Left lung (tissue), 10 donors: ENCODE data around the gene BAHCC1. TPM values are rescaled to one million over a fixed set of nuclear protein-coding genes. Genes with fewer than 3 reads are reported as not detected.

Experiments used
- ATAC-seq: fragments of 200-7000 bp; cut with Tn5 transposase; one replicate; pipeline ENCODE4 v1.9.1; 2020; ENCODE audit warnings: moderate library complexity
- DNase-seq, 4 donors: peaks; one replicate each; pipeline ENCODE4 v3.0.0-alpha.2; 2013 to 2020
- H3K27ac ChIP-seq, 2 donors: fragments of 200-600 bp; sonication (generic) in 1 of 2; one replicate each; pipeline versions ENCODE4 v1.5.0 to v1.8.0; 2020 to 2021
- H3K27me3 ChIP-seq, 2 donors: fragments of 200-600 bp; sonication (generic) in 1 of 2; one replicate each; pipeline versions ENCODE4 v1.5.0 to v1.8.0; 2020 to 2021
- H3K36me3 ChIP-seq, 2 donors: fragments of 200-600 bp; sonication (generic) in 1 of 2; one replicate each; pipeline versions ENCODE4 v1.5.0 to v1.8.0; 2020 to 2021
- H3K4me1 ChIP-seq, 2 donors: fragments of 200-600 bp; one replicate each; pipeline ENCODE4 v1.8.0; 2021
- H3K4me3 ChIP-seq, 2 donors: fragments of 200-600 bp; sonication (generic) in 1 of 2; one replicate each; pipeline versions ENCODE4 v1.5.0 to v1.8.0; 2020 to 2021; ENCODE audit warnings: mild to moderate bottlenecking in 1 of 2
- H3K9me3 ChIP-seq, 2 donors: fragments of 200-600 bp; sonication (generic) in 1 of 2; one replicate each; pipeline versions ENCODE4 v1.5.0 to v1.8.0; 2020 to 2021
- CTCF ChIP-seq, 2 donors: fragments of 200-600 bp; sonication (generic) in 1 of 2; IDR thresholded peaks; one replicate each; pipeline versions ENCODE4 v1.5.0 to v1.8.0; 2021; ENCODE audit warnings: antibody characterized with exemption in 2 of 2
- intact Hi-C, 2 donors: fragments of 100-400 bp; cut with DNase I; formaldehyde crosslinking; loops; one replicate each; pipeline versions ENCODE4 v1.11.2 to v1.14.2; 2022
- microRNA-seq, 2 donors: library from miRNA; unstranded; fragments of <30 nt; microRNA quantifications; one replicate each; pipeline ENCODE4, GENCODE V29; 2019
- polyA plus RNA-seq, 6 donors: library from polyadenylated mRNA; unstranded; fragments of 120-200 nt; gene quantifications; one replicate each; pipeline ENCODE4 v1.2.1, GENCODE V29; 2013; ENCODE audit not compliant: insufficient read length in 6 of 6
- total RNA-seq, 2 donors: library from RNA; stranded (reverse); fragmentation: NEBNext Ultra II Directional; extraction: Animal tissue kit (Norgen Biotek cat#: 25700); gene quantifications; one replicate each; pipeline ENCODE4 v1.2.1, GENCODE V29; 2021
- donor health status: DM: no; HTN: yes; CAD: no.
- donor health status: DM: no; HTN: no; CAD: no.

The BAHCC1 gene
- total and polyA plus RNA-seq, 8 donors: 13.6 to 28.5 (median 21.4) TPM

- intact Hi-C loops: no loop called here
- no peaks in the 10 kb centered on the region for H3K9me3 ChIP-seq
- peak overlapping the region; percentile 82 to 91 for H3K4me3 ChIP-seq
- no peak for TF ChIP-seq CTCF (IDR thresholded peaks at IDR 0.05)
- H3K4me1 ChIP-seq: peaks cover 15 to 56% of the 10 kb centered on the region in 2 donors
- H3K27me3 ChIP-seq: peaks cover 0 to 13% of the 10 kb centered on the region in 2 donors
- peak overlapping the region; percentile 99 to 100 for H3K27ac ChIP-seq
- DNase-seq: peak in 1 of 4 donors; percentile 83
- ATAC-seq: no peak
- H3K36me3 ChIP-seq: peaks cover 0 to 18% of the 10 kb centered on the region in 2 donors
Observed at GRCh38 chr17:81515530-81516041, 120.3 kb downstream of the BAHCC1 start.

Small RNA genes lying within 50 kb of the gene (microRNA-seq; reads per million reads assigned to microRNA genes)
- 0.27 to 0.50 reads per million in 2 donors for gene MIR3186
- gene MIR4740: 0 to 0.27 reads per million in 2 donors

Other genes starting within 250 kb of the BAHCC1 start
- gene PVALEF, start 229.9 kb upstream of the BAHCC1 start, total RNA-seq: not detected
- under 1 TPM; 0.11 to 0.74 (median 0.25) TPM for gene PVALEF, start 229.9 kb upstream of the BAHCC1 start, polyA plus RNA-seq
- 10 to 100 TPM; 26.7 to 48.5 TPM for gene AATK, start 229.2 kb upstream of the BAHCC1 start, total RNA-seq
- gene AATK, start 229.2 kb upstream of the BAHCC1 start, polyA plus RNA-seq: 10 to 100 TPM; 13.3 to 26.7 (median 16.7) TPM
- gene CEP131, start 172.5 kb upstream of the BAHCC1 start, total RNA-seq: 1 to 10 TPM; 7.7 to 9.0 TPM
- gene CEP131, start 172.5 kb upstream of the BAHCC1 start, polyA plus RNA-seq: 10 to 100 TPM; 15.7 to 21.0 (median 17.5) TPM
- gene TEPSIN, start 156.4 kb upstream of the BAHCC1 start, total RNA-seq: 10 to 100 TPM; 32.3 to 41.2 TPM
- 10 to 100 TPM; 15.9 to 25.2 (median 18.5) TPM for gene TEPSIN, start 156.4 kb upstream of the BAHCC1 start, polyA plus RNA-seq
- 10 to 100 TPM; 38.3 to 42.2 TPM for gene NDUFAF8, start 156.1 kb upstream of the BAHCC1 start, total RNA-seq
- gene NDUFAF8, start 156.1 kb upstream of the BAHCC1 start, polyA plus RNA-seq: 10 to 100 TPM; 27.5 to 48.0 (median 39.1) TPM
- gene SLC38A10, start 100.2 kb upstream of the BAHCC1 start, total RNA-seq: 100 to 1,000 TPM in 1 of 2 donors, 10 to 100 TPM in 1; 79.9 to 109 TPM
- 10 to 100 TPM; 48.4 to 96.6 (median 59.2) TPM for gene SLC38A10, start 100.2 kb upstream of the BAHCC1 start, polyA plus RNA-seq
- gene ACTG1, start 117.3 kb downstream of the BAHCC1 start, total RNA-seq: 1,000 to 10,000 TPM; 2,607 to 3,206 TPM
- gene ACTG1, start 117.3 kb downstream of the BAHCC1 start, polyA plus RNA-seq: 1,000 to 10,000 TPM; 2,385 to 3,414 (median 2,872) TPM
- gene FSCN2, start 132.9 kb downstream of the BAHCC1 start, total RNA-seq: 1 to 10 TPM; 2.1 to 3.4 TPM
- gene FSCN2, start 132.9 kb downstream of the BAHCC1 start, polyA plus RNA-seq: 1 to 10 TPM in 5 of 6 donors, under 1 TPM in 1; 0.92 to 2.4 (median 1.6) TPM
- 10 to 100 TPM; 28.1 to 28.4 TPM for gene FAAP100, start 156.9 kb downstream of the BAHCC1 start, total RNA-seq
- 10 to 100 TPM; 23.0 to 33.7 (median 28.0) TPM for gene FAAP100, start 156.9 kb downstream of the BAHCC1 start, polyA plus RNA-seq
- gene NPLOC4, start 241.7 kb downstream of the BAHCC1 start, total RNA-seq: 100 to 1,000 TPM in 1 of 2 donors, 10 to 100 TPM in 1; 95.3 to 122 TPM
- gene NPLOC4, start 241.7 kb downstream of the BAHCC1 start, polyA plus RNA-seq: 10 to 100 TPM; 50.5 to 70.9 (median 53.1) TPM
- 1 to 10 TPM in 1 of 2 donors, under 1 TPM in 1; 0.52 to 1.6 TPM for gene TSPAN10, start 241.7 kb downstream of the BAHCC1 start, total RNA-seq
- 1 to 10 TPM; 2.4 to 7.1 (median 4.2) TPM for gene TSPAN10, start 241.7 kb downstream of the BAHCC1 start, polyA plus RNA-seq